GM18508 (cell line): ENCODE data around the gene BBX.

Experiments used
- ATAC-seq: cut with Tn5 transposase; IDR thresholded peaks from one replicate; pipeline ENCODE4 v1.9.1; 2021; ENCODE audit warnings: moderate number of reproducible peaks; ENCODE audit not compliant: insufficient read depth, unreplicated experiment

The BBX gene

DNA sequence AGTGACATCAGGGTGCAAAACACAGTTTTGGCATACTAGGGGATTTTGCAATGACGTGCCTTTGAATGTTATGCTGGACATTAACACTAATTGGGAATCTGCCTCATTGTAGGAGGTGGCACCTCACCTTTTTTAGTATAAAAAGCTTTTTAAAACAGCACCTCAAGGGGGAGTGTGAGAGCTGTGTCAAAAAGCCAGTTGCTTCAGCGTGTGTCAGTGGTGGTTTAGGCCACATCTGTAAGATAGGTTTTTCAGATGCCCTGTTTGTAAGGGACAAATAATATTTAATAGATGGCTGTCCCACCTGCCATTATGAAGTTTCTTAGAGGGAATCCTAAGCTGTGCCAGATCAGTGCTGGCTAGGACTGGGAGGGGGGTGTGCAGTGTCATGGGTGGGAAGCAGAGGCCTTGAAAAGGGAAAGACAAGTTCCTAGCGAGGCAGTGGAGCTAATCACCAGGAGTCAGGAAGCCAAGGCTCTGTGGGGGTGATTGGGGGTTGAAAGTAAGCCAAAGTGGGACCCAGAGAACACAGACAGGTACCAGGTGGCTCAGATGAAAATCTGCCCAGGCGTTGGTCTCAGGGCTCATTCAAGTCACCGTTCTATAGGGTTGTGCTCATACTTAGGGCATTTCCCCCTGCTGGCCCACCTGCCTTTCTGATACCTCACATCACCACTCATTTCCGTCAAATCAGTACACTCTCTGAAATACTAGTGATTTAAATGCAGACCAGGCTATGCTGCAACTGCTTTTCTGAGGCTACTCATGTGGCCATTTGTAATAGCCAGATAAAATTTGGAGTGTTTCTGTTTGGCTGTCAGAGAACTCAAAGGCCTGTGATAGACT lies 120.5 kb downstream of the BBX start:
- no peak for ATAC-seq

- ATAC-seq = no peak
Observed at GRCh38 chr3:107644631-107645030, 121.9 kb downstream of the BBX start.

DNA sequence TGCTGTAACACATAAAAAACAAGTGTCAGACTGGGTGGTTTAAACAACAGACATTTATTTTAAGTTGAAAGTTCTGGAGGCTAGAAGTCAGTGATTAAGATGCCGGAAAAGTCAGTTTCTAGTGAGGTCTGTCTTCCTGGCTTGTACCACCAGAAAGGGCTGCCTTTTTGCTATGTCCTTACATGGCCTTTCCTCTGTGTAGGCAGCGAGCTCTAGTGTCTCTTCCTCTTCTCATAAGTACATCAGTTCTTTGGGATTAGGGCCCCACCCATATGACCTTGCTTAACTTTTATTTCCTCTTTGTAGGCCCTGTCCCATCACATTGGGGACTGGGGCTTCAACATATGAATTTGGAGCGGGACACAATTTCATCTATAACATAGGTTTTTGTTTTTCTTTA lies 128.0 kb downstream of the BBX start:
- no peak for ATAC-seq

DNA sequence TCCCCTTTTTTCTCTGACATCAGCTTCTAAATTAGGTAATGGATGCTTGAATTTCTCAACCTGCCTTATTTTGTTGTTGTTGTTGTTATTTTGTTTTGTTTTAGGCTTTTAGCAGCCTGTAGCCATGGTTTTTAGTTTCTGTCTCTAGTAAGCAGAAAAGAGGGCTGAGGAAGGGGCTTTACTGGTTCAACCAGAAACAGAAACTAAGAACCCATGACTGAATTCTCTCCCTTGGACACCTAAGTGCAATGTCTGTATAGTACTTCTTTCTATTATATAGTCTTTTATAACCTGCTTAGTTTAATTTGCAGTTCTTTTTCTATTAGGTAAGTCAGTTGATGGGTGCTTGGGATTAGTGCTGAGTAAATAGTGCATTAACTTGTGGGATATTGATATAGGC lies 129.0 kb downstream of the BBX start:
- ATAC-seq = no peak

DNA sequence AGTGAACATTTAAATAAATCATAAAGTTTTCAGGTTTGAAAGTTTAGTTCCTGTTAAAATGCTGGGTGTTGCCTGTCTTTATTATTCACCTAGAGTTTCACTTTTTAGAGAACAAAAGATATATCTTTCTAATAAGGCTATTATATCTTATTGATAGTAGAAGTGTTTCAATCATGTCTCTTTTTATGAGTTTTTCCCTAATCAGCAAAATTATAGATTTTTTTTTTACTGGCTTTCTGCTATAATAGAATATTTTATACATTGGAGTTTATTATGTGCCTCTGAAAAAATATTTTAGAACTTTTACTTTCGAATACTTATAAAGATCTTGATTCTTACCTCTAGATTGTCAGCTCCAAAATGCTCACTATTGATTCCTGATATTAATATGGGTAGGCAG lies 131.5 kb downstream of the BBX start:
- no peak for ATAC-seq

DNA sequence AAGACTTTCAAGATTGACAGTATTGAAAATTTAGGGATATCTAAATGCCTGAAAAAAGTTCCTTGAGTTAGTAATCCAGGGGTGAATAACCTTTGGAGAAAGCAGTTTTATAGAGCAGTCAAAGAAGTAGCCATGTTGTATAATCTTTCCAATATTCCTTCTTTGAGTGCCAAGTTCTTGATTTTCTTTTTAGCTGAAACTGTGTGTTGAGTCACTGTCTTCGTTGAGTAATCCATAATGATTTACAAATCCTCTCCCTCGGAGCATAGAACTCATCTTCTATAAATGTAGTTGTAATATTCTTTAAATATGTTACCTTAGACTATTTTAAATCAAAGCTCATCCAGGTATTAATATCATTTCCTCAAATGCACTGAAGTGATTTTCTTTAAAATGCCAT lies 135.2 kb downstream of the BBX start:
- no peak for ATAC-seq

GRCh38 chr3:107660306-107660976 lies 137.7 kb downstream of the BBX start:
- ATAC-seq = no peak

- ATAC-seq = no peak
Observed at GRCh38 chr3:107661447-107662123, 138.8 kb downstream of the BBX start.

DNA sequence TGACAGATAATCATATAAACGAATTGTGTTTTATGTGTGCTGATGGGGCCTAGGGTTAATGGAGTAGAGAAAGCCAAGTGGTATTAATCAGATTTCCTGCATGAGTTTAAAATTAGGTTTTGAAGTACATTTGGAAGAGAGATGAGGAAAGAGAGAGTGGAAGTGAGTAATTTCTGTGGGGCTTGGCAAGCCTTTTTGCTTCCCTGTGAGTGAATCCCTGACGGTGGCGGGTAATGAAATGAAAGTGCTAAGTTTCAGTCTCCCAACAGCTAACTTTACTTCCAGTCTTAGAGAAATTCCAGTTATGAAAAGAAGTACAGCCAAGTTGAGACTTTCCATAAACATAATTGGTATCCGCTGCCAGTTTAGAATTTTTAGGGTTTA lies 139.4 kb downstream of the BBX start:
- no peak for ATAC-seq

GRCh38 chr3:107662586-107662985 lies 139.8 kb downstream of the BBX start:
- no peak for ATAC-seq

GRCh38 chr3:107663266-107663665 lies 140.5 kb downstream of the BBX start:
- ATAC-seq = no peak

GRCh38 chr3:107664614-107665013 lies 141.9 kb downstream of the BBX start:
- ATAC-seq = no peak

DNA sequence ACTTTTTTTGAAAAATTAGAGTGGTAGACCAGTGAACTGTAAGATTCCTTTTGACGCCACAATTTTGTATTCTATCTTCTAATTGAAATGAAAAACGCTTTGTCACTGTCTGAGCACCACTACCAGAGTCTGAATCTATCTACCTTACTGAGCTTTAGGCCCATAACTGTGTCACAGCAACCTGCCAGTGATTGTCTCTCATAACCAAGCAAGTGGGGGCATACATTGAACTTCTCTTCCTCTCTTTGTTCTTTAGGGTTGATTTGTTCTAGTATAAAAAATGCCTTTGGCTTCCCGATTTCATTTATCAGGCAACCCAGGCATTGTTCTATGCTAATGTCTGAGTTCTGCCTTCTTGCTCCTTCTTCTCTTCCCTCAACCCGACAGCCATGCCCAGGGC lies 142.6 kb downstream of the BBX start:
- ATAC-seq = no peak

DNA sequence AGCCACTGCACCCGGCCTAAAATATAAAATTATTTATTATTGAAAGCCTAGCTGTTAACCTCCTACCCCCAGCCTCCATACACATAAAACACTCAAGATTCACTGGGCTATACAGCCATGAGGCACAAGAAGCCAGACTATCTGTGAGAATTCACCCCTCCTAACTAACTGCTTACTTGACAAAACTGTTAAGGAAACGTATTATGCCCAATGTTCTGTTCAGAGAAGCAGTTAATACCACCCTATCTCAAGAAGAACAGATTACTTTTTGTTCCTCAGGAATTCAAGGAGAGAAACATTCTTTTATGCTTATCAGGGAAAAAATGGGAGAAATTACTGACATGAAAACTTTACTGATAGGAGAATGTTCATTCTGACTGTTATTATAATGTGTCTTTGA lies 144.1 kb downstream of the BBX start:
- no peak for ATAC-seq

- ATAC-seq = no peak
Observed at GRCh38 chr3:107668416-107668815, 145.7 kb downstream of the BBX start.

- no peak for ATAC-seq
Observed at GRCh38 chr3:107668963-107669362, 146.2 kb downstream of the BBX start.

DNA sequence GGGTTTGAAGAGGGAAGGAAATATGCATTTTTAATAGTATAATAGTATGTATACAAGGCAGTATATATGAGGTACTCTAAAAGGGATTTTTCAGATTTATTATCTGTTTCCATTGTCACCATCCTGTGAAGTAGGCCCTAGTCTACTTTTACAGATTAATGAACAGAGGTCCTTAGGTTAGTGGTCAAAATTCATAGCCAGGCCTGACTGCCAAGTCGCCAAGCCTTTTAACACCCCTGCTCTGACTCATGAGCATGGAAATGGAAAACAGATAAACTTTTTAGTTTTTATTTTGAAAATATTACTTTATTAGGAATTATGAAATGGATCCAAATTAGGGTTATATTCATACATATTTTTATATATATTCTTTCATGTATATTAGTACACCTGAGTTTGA lies 146.9 kb downstream of the BBX start:
- no peak for ATAC-seq

- no peak for ATAC-seq
Observed at GRCh38 chr3:107670986-107671385, 148.2 kb downstream of the BBX start.

DNA sequence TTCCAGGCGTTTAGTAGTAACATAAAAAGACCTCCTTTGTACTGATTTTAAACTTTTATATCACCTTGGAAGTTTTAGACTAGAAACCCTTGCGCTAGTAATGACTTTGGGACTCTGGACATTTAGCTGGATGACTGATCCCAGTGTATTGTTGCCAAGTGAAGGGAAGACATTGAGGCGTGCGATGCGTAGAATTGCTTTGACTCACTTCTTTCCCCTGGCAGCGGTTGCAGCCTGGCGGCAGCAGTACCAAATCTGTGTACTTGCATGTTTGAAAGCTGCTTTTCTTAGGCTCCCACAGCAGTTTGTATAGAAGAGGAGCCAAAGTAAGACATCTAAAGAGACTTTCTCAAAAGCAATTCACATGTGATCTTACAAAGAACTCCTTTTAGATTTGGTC lies 151.6 kb downstream of the BBX start:
- no peak for ATAC-seq

- ATAC-seq = no peak
Observed at GRCh38 chr3:107675233-107675900, 152.6 kb downstream of the BBX start.
